Endothelial cell of umbilical vein (primary cell): ENCODE results near the gene PTCSC3. TPM values are rescaled to one million over a fixed set of nuclear protein-coding genes. Genes with fewer than 3 reads are reported as not detected.

Experiments
- BruUV-seq: library from RNA; stranded (reverse); fragments of 400-500 nt; replicated peaks from 2 replicates; lab custom pipeline; 2021; lab: Mats Ljungman, UMichigan
- CTCF ChIA-PET: fragments of 300-600, 350-600 bp; sonication (Branson Sonifier 250); formaldehyde crosslinking; loops from one replicate; lab custom pipeline; 2021; ENCODE audit warnings: antibody characterized with exemption, inconsistent platforms; lab: Charles Lee
- POLR2A ChIA-PET: fragments of 300-600, 350-600 bp; sonication (Branson Sonifier 250); formaldehyde crosslinking; loops from one replicate; lab custom pipeline; 2021; ENCODE audit warnings: antibody characterized with exemption, inconsistent platforms; lab: Charles Lee
- DNase-seq: peaks from one replicate; pipeline ENCODE4 v3.0.0-alpha.2; 2011; ENCODE audit warnings: low read depth, low spot score
- FAIRE-seq: peaks from 2 replicates; lab custom pipeline; 2011; peaks lifted over from hg19 to GRCh38; lab: Jason Lieb, UNC
- H2AFZ ChIP-seq: 2 replicates; pipeline ENCODE4 v1.6.0; 2012; ENCODE audit warnings: low read depth, low read length, control low read depth, inconsistent platforms
- H3K27ac ChIP-seq: 2 replicates; pipeline ENCODE4 v1.5.1; 2011; ENCODE audit warnings: low read depth, mild to moderate bottlenecking, control low read depth, low read length, moderate library complexity; ENCODE audit not compliant: insufficient read depth
- H3K27me3 ChIP-seq, 2 experiments: 2 replicates each; pipeline versions ENCODE4 v1.6.0 to v1.6.1; 2011; ENCODE audit warnings: low read length in 2 of 2, mixed read lengths in 1 of 2; ENCODE audit not compliant: control insufficient read depth in 2 of 2, insufficient read depth in 2 of 2
- H3K36me3 ChIP-seq, 2 experiments: 2 replicates in 1 of 2; 3 replicates in 1 of 2; pipeline ENCODE4 v1.5.1; 2011; ENCODE audit warnings: low read length in 2 of 2, mild to moderate bottlenecking in 1 of 2, moderate library complexity in 1 of 2; ENCODE audit not compliant: control insufficient read depth in 2 of 2, insufficient read depth in 2 of 2; ENCODE audit errors: extremely low read depth in 1 of 2
- H3K4me1 ChIP-seq: 3 replicates; pipeline ENCODE4 v1.5.1; 2011; ENCODE audit warnings: mild to moderate bottlenecking, low read length; ENCODE audit not compliant: control insufficient read depth, insufficient read depth; ENCODE audit errors: extremely low read depth
- H3K4me2 ChIP-seq: 2 replicates; pipeline ENCODE4 v1.6.1; 2011; ENCODE audit warnings: low read length, control low read depth, mixed read lengths; ENCODE audit not compliant: insufficient read depth
- H3K4me3 ChIP-seq, 3 experiments: fragments of 200-600 bp in 1 of 3; sonication (generic), shearing (Covaris generic) in 1 of 3; replicated peaks in 1 of 3; 2 replicates each; pipeline ENCODE4 v1.5.1; 2011 to 2016; ENCODE audit warnings: control low read depth in 3 of 3, low read length in 3 of 3, mild to moderate bottlenecking in 2 of 3, inconsistent platforms in 1 of 3, low read depth in 1 of 3, moderate library complexity in 1 of 3; ENCODE audit not compliant: insufficient read depth in 1 of 3
- H3K79me2 ChIP-seq: 2 replicates; pipeline ENCODE4 v1.6.0; 2012; ENCODE audit warnings: low read length, inconsistent platforms; ENCODE audit not compliant: control insufficient read depth, insufficient read depth
- H3K9ac ChIP-seq: replicated peaks from 2 replicates; pipeline ENCODE3; 2011; ENCODE audit warnings: low read length, control low read depth; ENCODE audit not compliant: insufficient read depth; ENCODE audit errors: extremely low read depth
- H3K9me1 ChIP-seq: replicated peaks from 3 replicates; pipeline ENCODE4 v1.6.0; 2011; ENCODE audit warnings: mild to moderate bottlenecking, low read length; ENCODE audit not compliant: control insufficient read depth, insufficient read depth; ENCODE audit errors: extremely low read depth
- H3K9me3 ChIP-seq: replicated peaks from 2 replicates; pipeline ENCODE4 v1.5.1; 2012; ENCODE audit warnings: low read length, inconsistent platforms; ENCODE audit not compliant: control insufficient read depth, insufficient read depth
- H4K20me1 ChIP-seq: replicated peaks from 2 replicates; pipeline ENCODE3; 2011; ENCODE audit warnings: mild to moderate bottlenecking, low read length; ENCODE audit not compliant: control insufficient read depth, insufficient read depth; ENCODE audit errors: extremely low read depth
- CTCF ChIP-seq, 2 donors: IDR thresholded peaks; 1 replicate in 1 of 2; 2 replicates in 1 of 2; pipeline ENCODE4 v1.5.1; 2011; ENCODE audit warnings: low read length in 2 of 2, mild to moderate bottlenecking in 2 of 2, moderate library complexity in 2 of 2, control low read depth in 1 of 2, inconsistent platforms in 1 of 2, low read depth in 1 of 2; ENCODE audit not compliant: insufficient read depth in 1 of 2; ENCODE audit errors: extremely low read depth in 1 of 2
- EZH2 ChIP-seq: IDR thresholded peaks from 2 replicates; pipeline ENCODE4 v1.6.1; 2012; ENCODE audit warnings: borderline replicate concordance, low read depth, mild to moderate bottlenecking, moderate library complexity, low read length, inconsistent platforms; ENCODE audit not compliant: severe bottlenecking
- FOS ChIP-seq: IDR thresholded peaks from 2 replicates; pipeline ENCODE4 v1.6.1; 2011; ENCODE audit warnings: mild to moderate bottlenecking, low read length, moderate library complexity, borderline replicate concordance; ENCODE audit not compliant: insufficient read depth
- GATA2 ChIP-seq: IDR thresholded peaks from 2 replicates; pipeline ENCODE4 v1.7.0; 2011; ENCODE audit warnings: low read depth, mild to moderate bottlenecking, moderate library complexity, mixed read lengths, low read length; ENCODE audit not compliant: insufficient read length, insufficient read depth
- JUN ChIP-seq: IDR thresholded peaks from 2 replicates; pipeline ENCODE4 v1.6.1; 2011; ENCODE audit warnings: borderline replicate concordance, low read depth; ENCODE audit not compliant: insufficient read length, insufficient read depth
- MAX ChIP-seq: IDR thresholded peaks from 2 replicates; pipeline ENCODE4 v1.6.1; 2011; ENCODE audit not compliant: insufficient read depth, insufficient read length
- MYC ChIP-seq: IDR thresholded peaks from one replicate; pipeline ENCODE4 v1.6.1; 2011; ENCODE audit warnings: mild to moderate bottlenecking, low read depth, low read length
- POLR2A ChIP-seq: IDR thresholded peaks from 2 replicates; pipeline ENCODE4 v1.6.1; 2012; ENCODE audit warnings: low read depth, mild to moderate bottlenecking, control low read depth, low read length
- POLR2AphosphoS5 ChIP-seq: IDR thresholded peaks from 2 replicates; pipeline ENCODE4 v1.6.1; 2012; ENCODE audit warnings: low read depth, mild to moderate bottlenecking, control low read depth, low read length, moderate library complexity; ENCODE audit not compliant: insufficient read depth
- dilution Hi-C: fragments of 300-500 bp; cut with MboI; formaldehyde crosslinking; loops from one replicate; pipeline ENCODE4 v1.15.0; 2019; ENCODE audit warnings: low sequenced_read_pairs; ENCODE audit not compliant: extremely low pct_ligation_motif_present
- intact Hi-C: fragments of 100-400 bp; cut with micrococcal nuclease; formaldehyde crosslinking; loops from one replicate; pipeline ENCODE4 v1.10.0; 2022
- polyA plus RNA-seq, 4 experiments: library from polyadenylated mRNA; depleted of rRNA in 3 of 4; stranded (reverse) in 3 of 4; unstranded in 1 of 4; fragments of >200 nt; gene quantifications; 2 replicates each; pipeline versions ENCODE4 v1.2.1 to v1.2.3, GENCODE V29; 2011 to 2012; ENCODE audit warnings: missing spikeins in 1 of 4
- total RNA-seq: library from RNA; stranded (reverse); gene quantifications from 2 replicates; pipeline ENCODE4 v1.2.3, GENCODE V29; 2021

PTCSC3 gene
- total and polyA plus RNA-seq, 2 donors (not counting 3 experiments of a cell fraction or from before 2014, with no cell fraction given), result not detected

GRCh38 chr14:36163451-36163850 is 13.1 kb downstream of the PTCSC3 start:
- dilution Hi-C loops (no loop called here), intact Hi-C loops (no loop called here)
- Histone ChIP-seq H3K79me2 (no peaks in the 10 kb centered on the region), H3K9ac (no peak overlapping the region), H3K27ac (no peak overlapping the region), H3K4me3 (no peak overlapping the region), H4K20me1 (no peaks in the 10 kb centered on the region), H3K27me3 (no peaks in the 10 kb centered on the region), H3K36me3 (no peaks in the 10 kb centered on the region), H3K4me1 (no peaks in the 10 kb centered on the region), H3K9me3 (no peaks in the 10 kb centered on the region), H3K9me1 (no peaks in the 10 kb centered on the region), H3K4me2 (no peak overlapping the region), H2AFZ (no peak overlapping the region)
- TF ChIP-seq EZH2 (no peak), MAX (no peak), POLR2A (no peak), FOS (no peak), JUN (no peak), POLR2AphosphoS5 (no peak), MYC (no peak), GATA2 (no peak), CTCF (IDR thresholded peaks at IDR 0.05; ENCODE audit: extremely low read depth in 1 of 2, insufficient read depth in 1 of 2, low read depth in 1 of 2, low read length in 2 of 2) (no peak)
- POLR2A ChIA-PET, result no interaction called here
- FAIRE-seq, result no peak
- BruUV-seq, result no TSS peak
- no peak for DNase-seq
- CTCF ChIA-PET, result interaction anchor here (1.8 kb wide), 1 partner anchor 8 kb away, joined by 6 read pairs; no protein-coding TSS in a partner anchor
